HCT116 (cell line): ENCODE results near the gene AWAT2. TPM values are rescaled to one million over a fixed set of nuclear protein-coding genes. Genes with fewer than 3 reads are reported as not detected.

Experiments used
- ATAC-seq: fragments of 200-7000 bp; cut with Tn5 transposase; 2 replicates; pipeline ENCODE4 v1.9.1; 2020; ENCODE audit warnings: mild to moderate bottlenecking, moderate library complexity
- BruUV-seq: library from RNA; stranded (reverse); fragments of 400-500 nt; replicated peaks from 2 replicates; lab custom pipeline; 2021; lab: Mats Ljungman, UMichigan
- CTCF ChIA-PET: fragments of 300-600 bp; sonication (Branson Sonifier 250); formaldehyde crosslinking; loops from one replicate; lab custom pipeline; 2021; ENCODE audit warnings: antibody characterized with exemption; lab: Charles Lee
- POLR2A ChIA-PET: fragments of 300-600, 350-600 bp; sonication (Branson Sonifier 250); formaldehyde crosslinking; loops from one replicate; lab custom pipeline; 2021; ENCODE audit warnings: antibody characterized with exemption; lab: Charles Lee
- RAD21 ChIA-PET, 2 experiments: fragments of 300-600 bp; sonication (Branson Sonifier 250); formaldehyde crosslinking; loops; one replicate each; lab custom pipeline; 2023; ENCODE audit warnings: low total read pairs in 2 of 2; ENCODE audit not compliant: uncharacterized antibody in 2 of 2, unreplicated experiment in 2 of 2, low non-redundant PET in 1 of 2; lab: Charles Lee
- DNase-seq: peaks from one replicate; pipeline ENCODE4 v3.0.0-alpha.2; 2010; ENCODE audit warnings: low read depth, low spot score
- H2AFZ ChIP-seq: fragments of 200-600 bp; shearing (Covaris generic), sonication (generic); 2 replicates; pipeline ENCODE4 v1.6.1; 2017; ENCODE audit warnings: low read depth, mixed run types, mixed read lengths, antibody characterized with exemption, low read length; ENCODE audit not compliant: poor library complexity, severe bottlenecking
- H3K27ac ChIP-seq: 2 replicates; pipeline ENCODE4 v1.5.1; 2012; ENCODE audit warnings: low read depth, low read length
- H3K27me3 ChIP-seq: fragments of 200-600 bp; sonication (generic); 2 replicates; pipeline ENCODE4 v1.6.1; 2016; ENCODE audit warnings: mixed run types, low read length, mixed read lengths; ENCODE audit not compliant: insufficient read depth
- H3K36me3 ChIP-seq, 2 experiments: fragments of 200-500 bp in 1 of 2; fragments of 200-600 bp in 1 of 2; sonication (Bioruptor generic) in 1 of 2; sonication (generic) in 1 of 2; 2 replicates each; pipeline versions ENCODE4 v1.5.1 to v1.6.1; 2014 to 2016; ENCODE audit warnings: low read length in 2 of 2, inconsistent platforms in 1 of 2, mixed read lengths in 1 of 2, mixed run types in 1 of 2; ENCODE audit not compliant: insufficient read depth in 2 of 2, control insufficient read depth in 1 of 2
- H3K4me1 ChIP-seq, 2 experiments: fragments of 200-600 bp in 1 of 2; sonication (generic) in 1 of 2; 2 replicates each; pipeline versions ENCODE4 v1.5.1 to v1.6.1; 2012 to 2017; ENCODE audit warnings: low read length in 2 of 2, inconsistent platforms in 1 of 2, mild to moderate bottlenecking in 1 of 2, mixed read lengths in 1 of 2, mixed run types in 1 of 2, moderate library complexity in 1 of 2; ENCODE audit not compliant: insufficient read depth in 2 of 2, control insufficient read depth in 1 of 2
- H3K4me2 ChIP-seq: fragments of 200-600 bp; sonication (generic); 2 replicates; pipeline ENCODE4 v1.6.1; 2017; ENCODE audit warnings: mixed run types, low read length, mixed read lengths
- H3K4me3 ChIP-seq, 2 experiments: fragments of 200-600 bp in 1 of 2; sonication (generic) in 1 of 2; replicated peaks in 1 of 2; 2 replicates each; pipeline ENCODE4 v1.5.1; 2011 to 2016; ENCODE audit warnings: low read length in 2 of 2, control low read depth in 1 of 2, low read depth in 1 of 2, mild to moderate bottlenecking in 1 of 2, mixed read lengths in 1 of 2, mixed run types in 1 of 2
- H3K79me2 ChIP-seq: fragments of 200-600 bp; sonication (generic); 2 replicates; pipeline ENCODE4 v1.6.1; 2017; ENCODE audit warnings: mild to moderate bottlenecking, mixed run types, low read length, moderate library complexity, mixed read lengths; ENCODE audit not compliant: insufficient read depth
- H3K9ac ChIP-seq: fragments of 200-600 bp; sonication (generic); 2 replicates; pipeline ENCODE4 v1.6.1; 2016; ENCODE audit warnings: low read length, mixed read lengths
- H3K9me2 ChIP-seq: fragments of 200-600 bp; sonication (generic), shearing (Covaris generic); 2 replicates; pipeline ENCODE4 v1.6.1; 2017; ENCODE audit warnings: mixed run types, mild to moderate bottlenecking, moderate library complexity; ENCODE audit not compliant: insufficient read depth
- H3K9me3 ChIP-seq, 2 experiments: fragments of 200-500 bp in 1 of 2; fragments of 200-600 bp in 1 of 2; sonication (Bioruptor generic) in 1 of 2; sonication (generic) in 1 of 2; 2 replicates each; pipeline ENCODE4 v1.6.1; 2014 to 2017; ENCODE audit warnings: low read length in 2 of 2, mixed read lengths in 2 of 2, inconsistent platforms in 1 of 2, low read depth in 1 of 2, mild to moderate bottlenecking in 1 of 2, mixed run types in 1 of 2, moderate library complexity in 1 of 2; ENCODE audit not compliant: control insufficient read depth in 1 of 2, insufficient read depth in 1 of 2
- H4K20me1 ChIP-seq: fragments of 200-600 bp; sonication (generic), shearing (Covaris generic); 2 replicates; pipeline ENCODE4 v1.6.1; 2017; ENCODE audit warnings: mixed run types, mild to moderate bottlenecking, moderate library complexity; ENCODE audit not compliant: insufficient read depth
- ATF3 ChIP-seq: IDR thresholded peaks from 2 replicates; pipeline ENCODE4 v1.6.1; 2012
- CBX3 ChIP-seq: IDR thresholded peaks from 2 replicates; pipeline ENCODE4 v1.6.1; 2012; ENCODE audit warnings: low read depth
- CEBPB ChIP-seq: IDR thresholded peaks from 2 replicates; pipeline ENCODE4 v1.6.1; 2012; ENCODE audit warnings: low read depth
- CTCF ChIP-seq, 3 experiments: fragments of 200-600 bp in 1 of 3; sonication (generic) in 1 of 3; IDR thresholded peaks in 2 of 3; conservative IDR thresholded peaks in 1 of 3; 2 replicates each; pipeline ENCODE4 v1.5.1; 2012 to 2017; ENCODE audit warnings: low read depth in 2 of 3, low read length in 2 of 3, antibody characterized with exemption in 1 of 3, borderline replicate concordance in 1 of 3, control low read depth in 1 of 3, mild to moderate bottlenecking in 1 of 3, mixed read lengths in 1 of 3, mixed run types in 1 of 3, moderate library complexity in 1 of 3; ENCODE audit not compliant: insufficient read depth in 1 of 3
- EGR1 ChIP-seq: IDR thresholded peaks from 2 replicates; pipeline ENCODE4 v1.6.1; 2012; ENCODE audit warnings: low read depth
- ELF1 ChIP-seq: IDR thresholded peaks from 2 replicates; pipeline ENCODE4 v1.6.1; 2012; ENCODE audit warnings: low read depth, borderline replicate concordance
- EZH2 ChIP-seq: fragments of 200-600 bp; sonication (generic); IDR thresholded peaks from 2 replicates; pipeline ENCODE4 v1.6.1; 2017; ENCODE audit warnings: antibody characterized with exemption, mixed run types
- FOSL1 ChIP-seq: IDR thresholded peaks from 2 replicates; pipeline ENCODE4 v1.6.1; 2012; ENCODE audit warnings: low read depth
- JUND ChIP-seq: IDR thresholded peaks from 2 replicates; pipeline ENCODE4 v1.6.1; 2012
- MAX ChIP-seq: IDR thresholded peaks from 2 replicates; pipeline ENCODE4 v1.6.1; 2012
- POLR2A ChIP-seq: IDR thresholded peaks from 2 replicates; pipeline ENCODE4 v1.7.0; 2011; ENCODE audit warnings: borderline replicate concordance; ENCODE audit not compliant: insufficient read depth, insufficient read length; ENCODE audit errors: extremely low read depth
- POLR2AphosphoS5 ChIP-seq: IDR thresholded peaks from 2 replicates; pipeline ENCODE4 v1.6.1; 2011; ENCODE audit warnings: mild to moderate bottlenecking, low read depth, low read length, moderate library complexity
- REST ChIP-seq: IDR thresholded peaks from 2 replicates; pipeline ENCODE4 v1.6.1; 2012; ENCODE audit warnings: low read depth
- SIN3A ChIP-seq: IDR thresholded peaks from 2 replicates; pipeline ENCODE4 v1.6.1; 2012; ENCODE audit warnings: low read depth
- SP1 ChIP-seq: IDR thresholded peaks from 2 replicates; pipeline ENCODE4 v1.6.1; 2012; ENCODE audit warnings: low read depth
- TCF7L2 ChIP-seq: IDR thresholded peaks from 2 replicates; pipeline ENCODE4 v1.7.0; 2011; ENCODE audit warnings: borderline replicate concordance, inconsistent platforms; ENCODE audit not compliant: insufficient read depth, insufficient read length; ENCODE audit errors: extremely low read depth
- intact Hi-C: fragments of 100-400 bp; cut with micrococcal nuclease; formaldehyde crosslinking; loops from 2 replicates; pipeline ENCODE4 v1.10.0; 2022
- total RNA-seq: library from RNA; stranded (reverse); gene quantifications from one replicate; pipeline ENCODE4 v1.2.1, GENCODE V29; 2021; ENCODE audit not compliant: unreplicated experiment

AWAT2 gene
- total RNA-seq, 1 experiment from 2014 or later = not detected

GRCh38 chrX:70062961-70063550 is 13.3 kb upstream of the AWAT2 start:
- Histone ChIP-seq H3K4me2 (no peak overlapping the region), H3K9ac (no peak overlapping the region), H3K9me3 (no peaks in the 10 kb centered on the region), H3K36me3 (no peaks in the 10 kb centered on the region), H3K9me2 (no peaks in the 10 kb centered on the region), H3K27ac (no peak overlapping the region), H2AFZ (no peak overlapping the region), H3K4me1 (no peaks in the 10 kb centered on the region), H3K79me2 (no peaks in the 10 kb centered on the region), H3K4me3 (no peak overlapping the region), H3K27me3 (no peaks in the 10 kb centered on the region), H4K20me1 (no peaks in the 10 kb centered on the region)
- BruUV-seq = no TSS peak
- ATAC-seq = no peak
- CTCF ChIA-PET = no interaction called here
- no peak for DNase-seq
- TF ChIP-seq TCF7L2 (no peak), CEBPB (no peak), CTCF (IDR thresholded peaks at IDR 0.05 in 2 of 3, conservative IDR thresholded peaks at IDR 0.05 in 1 of 3; ENCODE audit: borderline replicate concordance in 1 of 3, insufficient read depth in 1 of 3, low read depth in 2 of 3, low read length in 2 of 3) (no peak), ATF3 (no peak), REST (no peak), JUND (no peak), ELF1 (no peak), MAX (no peak), POLR2AphosphoS5 (no peak), POLR2A (no peak), EGR1 (no peak), FOSL1 (no peak), SP1 (no peak), CBX3 (no peak), EZH2 (no peak), SIN3A (no peak)
- POLR2A ChIA-PET = no interaction called here
- intact Hi-C loops = no loop called here
- RAD21 ChIA-PET = no interaction called here
